Progenitor cell of endocrine pancreas (in vitro differentiated cells): ENCODE data around the gene SCAND1. TPM values are rescaled to one million over a fixed set of nuclear protein-coding genes. Genes with fewer than 3 reads are reported as not detected.

Source experiments
- DNase-seq: peaks from one replicate; pipeline ENCODE4 v3.0.0; 2021; ENCODE audit warnings: low spot score; ENCODE audit not compliant: unreplicated experiment
- H3K27ac Mint-ChIP-seq: 2 replicates; pipeline ENCODE4 v1.8.0; 2021; ENCODE audit warnings: mild to moderate bottlenecking, moderate library complexity, mixed read lengths
- H3K27me3 Mint-ChIP-seq: 2 replicates; pipeline ENCODE4 v1.8.0; 2021; ENCODE audit warnings: mixed read lengths
- H3K36me3 Mint-ChIP-seq: 2 replicates; pipeline ENCODE4 v1.8.0; 2022; ENCODE audit warnings: mixed read lengths; ENCODE audit not compliant: insufficient read depth
- H3K4me1 Mint-ChIP-seq: 2 replicates; pipeline ENCODE4 v1.8.0; 2021; ENCODE audit warnings: low read depth, mixed read lengths
- H3K4me3 Mint-ChIP-seq: 2 replicates; pipeline ENCODE4 v1.8.0; 2021; ENCODE audit warnings: low read depth, mild to moderate bottlenecking, moderate library complexity, mixed read lengths
- H3K9me3 Mint-ChIP-seq: 2 replicates; pipeline ENCODE4 v1.8.0; 2021; ENCODE audit warnings: low read depth, mixed read lengths
- CTCF ChIP-seq: fragments of 200-600 bp; sonication (generic); IDR thresholded peaks from one replicate; pipeline ENCODE4 v1.5.0; 2021; ENCODE audit warnings: antibody characterized with exemption, mild to moderate bottlenecking; ENCODE audit not compliant: unreplicated experiment
- total RNA-seq: library from RNA; stranded (reverse); gene quantifications from 2 replicates; pipeline ENCODE4 v1.2.1, GENCODE V29; 2021

The SCAND1 gene
- total RNA-seq, 1 donor from 2014 or later: 73.5 TPM

GRCh38 chr20:35908007-35908406 is 46.3 kb downstream of the SCAND1 start:
- Mint-ChIP-seq H3K27me3 (no peaks in the 10 kb centered on the region), H3K4me3 (no peak overlapping the region), H3K36me3 (peaks cover 12% of the 10 kb centered on the region), H3K4me1 (no peaks in the 10 kb centered on the region), H3K9me3 (no peaks in the 10 kb centered on the region), H3K27ac (no peak overlapping the region)
- no peak for TF ChIP-seq CTCF
- DNase-seq: no peak

- Mint-ChIP-seq H3K4me3 (no peak overlapping the region), H3K9me3 (no peaks in the 10 kb centered on the region), H3K27me3 (no peaks in the 10 kb centered on the region), H3K36me3 (peaks cover 9% of the 10 kb centered on the region), H3K27ac (no peak overlapping the region), H3K4me1 (no peaks in the 10 kb centered on the region)
- TF ChIP-seq CTCF: no peak
- no peak for DNase-seq
Observed at GRCh38 chr20:35907017-35907701, 47.1 kb downstream of the SCAND1 start.

- peaks cover 3% of the 10 kb centered on the region for H3K36me3 Mint-ChIP-seq
- no peak overlapping the region for H3K4me3 Mint-ChIP-seq
- no peaks in the 10 kb centered on the region for H3K9me3 Mint-ChIP-seq
- no peak for TF ChIP-seq CTCF
- H3K4me1 Mint-ChIP-seq: peaks cover 7% of the 10 kb centered on the region
- H3K27ac Mint-ChIP-seq: no peak overlapping the region
- no peak for DNase-seq
- no peaks in the 10 kb centered on the region for H3K27me3 Mint-ChIP-seq
Observed at GRCh38 chr20:35904982-35905663, 49.2 kb downstream of the SCAND1 start.

- H3K27ac Mint-ChIP-seq: no peak overlapping the region
- H3K27me3 Mint-ChIP-seq: no peaks in the 10 kb centered on the region
- H3K4me3 Mint-ChIP-seq: no peak overlapping the region
- no peak for DNase-seq
- TF ChIP-seq CTCF: no peak
- peaks cover 1% of the 10 kb centered on the region for H3K36me3 Mint-ChIP-seq
- H3K4me1 Mint-ChIP-seq: peaks cover 7% of the 10 kb centered on the region
- H3K9me3 Mint-ChIP-seq: no peaks in the 10 kb centered on the region
Observed at GRCh38 chr20:35903843-35904242, 50.5 kb downstream of the SCAND1 start.

Other genes starting within 250 kb of the SCAND1 start
- 491 and 515 TPM in 2 replicates for gene RBM39, start 212.2 kb downstream of the SCAND1 start, total RNA-seq
- gene PHF20, start 182.5 kb downstream of the SCAND1 start, total RNA-seq: 37.1 and 42.2 TPM in 2 replicates
- gene CNBD2, start 14.1 kb upstream of the SCAND1 start, total RNA-seq: 3.6 and 4.0 TPM in 2 replicates
- gene EPB41L1, start 200.2 kb upstream of the SCAND1 start, total RNA-seq: 35.6 and 42.2 TPM in 2 replicates